ENCODE results near the gene GAA.

DNA sequence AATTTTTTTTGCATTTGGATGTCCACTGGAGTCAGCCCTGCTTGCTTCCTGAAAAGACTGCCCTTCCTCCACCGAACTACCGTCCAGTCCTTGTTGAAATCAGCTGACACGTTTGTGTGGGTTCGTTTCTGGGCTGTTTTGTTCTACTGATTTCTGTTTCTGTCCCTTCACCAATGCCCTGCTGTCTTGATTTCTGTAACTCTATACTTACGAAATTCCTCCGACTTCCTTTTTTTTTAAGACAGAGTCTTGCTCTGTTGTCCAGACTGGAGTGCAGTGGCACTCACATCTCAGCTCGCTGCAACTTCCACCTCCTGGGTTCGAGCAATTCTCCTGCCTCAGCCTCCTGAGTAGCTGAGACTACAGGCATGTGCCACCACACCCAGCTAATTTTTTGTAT lies 8.4 kb upstream of the GAA start:
- TF ChIP-seq, protein P1, sequence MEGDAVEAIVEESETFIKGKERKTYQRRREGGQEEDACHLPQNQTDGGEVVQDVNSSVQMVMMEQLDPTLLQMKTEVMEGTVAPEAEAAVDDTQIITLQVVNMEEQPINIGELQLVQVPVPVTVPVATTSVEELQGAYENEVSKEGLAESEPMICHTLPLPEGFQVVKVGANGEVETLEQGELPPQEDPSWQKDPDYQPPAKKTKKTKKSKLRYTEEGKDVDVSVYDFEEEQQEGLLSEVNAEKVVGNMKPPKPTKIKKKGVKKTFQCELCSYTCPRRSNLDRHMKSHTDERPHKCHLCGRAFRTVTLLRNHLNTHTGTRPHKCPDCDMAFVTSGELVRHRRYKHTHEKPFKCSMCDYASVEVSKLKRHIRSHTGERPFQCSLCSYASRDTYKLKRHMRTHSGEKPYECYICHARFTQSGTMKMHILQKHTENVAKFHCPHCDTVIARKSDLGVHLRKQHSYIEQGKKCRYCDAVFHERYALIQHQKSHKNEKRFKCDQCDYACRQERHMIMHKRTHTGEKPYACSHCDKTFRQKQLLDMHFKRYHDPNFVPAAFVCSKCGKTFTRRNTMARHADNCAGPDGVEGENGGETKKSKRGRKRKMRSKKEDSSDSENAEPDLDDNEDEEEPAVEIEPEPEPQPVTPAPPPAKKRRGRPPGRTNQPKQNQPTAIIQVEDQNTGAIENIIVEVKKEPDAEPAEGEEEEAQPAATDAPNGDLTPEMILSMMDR (conservative IDR thresholded peaks at IDR 0.05; ENCODE audit: low read depth, low read length): no peak
- no peak for TF ChIP-seq BHLHE40 (IDR thresholded peaks at IDR 0.05; ENCODE audit: low read depth, low read length)
